GM12878 (cell line): Measurements from ENCODE around the gene LARGE1. TPM values are rescaled to one million over a fixed set of nuclear protein-coding genes. Genes with fewer than 3 reads are reported as not detected.

Experiments used
- ATAC-seq: fragments of 200-7000 bp; cut with Tn5 transposase; 3 replicates; pipeline ENCODE4 v1.9.1; 2020; ENCODE audit warnings: mild to moderate bottlenecking, moderate library complexity
- BruUV-seq: library from RNA; stranded (reverse); fragments of 400-500 nt; replicated peaks from 2 replicates; lab custom pipeline; 2021; lab: Mats Ljungman, UMichigan
- CTCF ChIA-PET: fragments of 300-600 bp; sonication (Branson Sonifier 250); formaldehyde crosslinking; extraction: SDS; loops from one replicate; lab custom pipeline; 2021; ENCODE audit warnings: inconsistent platforms; lab: Yijun Ruan, JAX
- POLR2A ChIA-PET: fragments of 350-600 bp; formaldehyde crosslinking; extraction: SDS; loops from one replicate; lab custom pipeline; 2021; ENCODE audit warnings: inconsistent platforms; lab: Charles Lee
- RAD21 ChIA-PET: fragments of 300-600 bp; sonication (Branson Sonifier 250); formaldehyde crosslinking; loops from one replicate; lab custom pipeline; 2023; ENCODE audit warnings: antibody characterized with exemption; ENCODE audit not compliant: unreplicated experiment; lab: Charles Lee
- SMC1A ChIA-PET: fragments of 300-600 bp; sonication (Branson Sonifier 250); formaldehyde crosslinking; loops from one replicate; lab custom pipeline; 2023; ENCODE audit not compliant: unreplicated experiment, uncharacterized antibody; lab: Charles Lee
- DNase-seq: peaks from one replicate; pipeline ENCODE4 v3.0.0-alpha.2; 2011; ENCODE audit warnings: low read depth, low spot score
- FAIRE-seq: peaks from 3 replicates; lab custom pipeline; 2011; peaks lifted over from hg19 to GRCh38; lab: Jason Lieb, UNC
- H2AFZ ChIP-seq: 2 replicates; pipeline ENCODE4 v1.6.0; 2011; ENCODE audit warnings: low read depth, low read length, control low read depth; ENCODE audit not compliant: control insufficient read depth
- H3K27ac ChIP-seq: 2 replicates; pipeline ENCODE4 v1.5.1; 2011; ENCODE audit warnings: control low read depth; ENCODE audit not compliant: control insufficient read depth, insufficient read depth
- H3K27me3 ChIP-seq, 2 experiments: replicated peaks in 1 of 2; 2 replicates each; pipeline versions ENCODE4 v1.6.0 to v1.6.1; 2011; ENCODE audit warnings: low read length in 1 of 2; ENCODE audit not compliant: control insufficient read depth in 2 of 2, insufficient read depth in 2 of 2
- H3K36me3 ChIP-seq, 2 experiments: 2 replicates each; pipeline ENCODE4 v1.5.1; 2011; ENCODE audit warnings: low read length in 1 of 2; ENCODE audit not compliant: control insufficient read depth in 2 of 2, insufficient read depth in 2 of 2
- H3K4me1 ChIP-seq: 2 replicates; pipeline ENCODE4 v1.6.1; 2011; ENCODE audit warnings: mild to moderate bottlenecking, low read length, moderate library complexity, mixed read lengths; ENCODE audit not compliant: control insufficient read depth, insufficient read depth
- H3K4me2 ChIP-seq: 2 replicates; pipeline ENCODE4 v1.6.0; 2011; ENCODE audit warnings: control low read depth; ENCODE audit not compliant: control insufficient read depth, insufficient read depth
- H3K4me3 ChIP-seq: fragments of 200-600 bp; sonication (generic); 2 replicates; pipeline ENCODE4 v1.5.1; 2016
- H3K79me2 ChIP-seq: 2 replicates; pipeline ENCODE4 v1.6.0; 2011; ENCODE audit warnings: low read length; ENCODE audit not compliant: control insufficient read depth, insufficient read depth
- H3K9ac ChIP-seq: 2 replicates; pipeline ENCODE4 v1.8.0; 2011; ENCODE audit warnings: low read length, control low read depth, mixed read lengths; ENCODE audit not compliant: control insufficient read depth, insufficient read depth
- H3K9me3 ChIP-seq: replicated peaks from 3 replicates; pipeline ENCODE4 v1.5.1; 2011; ENCODE audit warnings: mild to moderate bottlenecking, low read length; ENCODE audit not compliant: control insufficient read depth, insufficient read depth
- H4K20me1 ChIP-seq: 2 replicates; pipeline ENCODE4 v1.6.0; 2011; ENCODE audit not compliant: control insufficient read depth, insufficient read depth
- CHD1 ChIP-seq: IDR thresholded peaks from 2 replicates; pipeline ENCODE4 v1.6.1; 2012; ENCODE audit warnings: low read depth, low read length, improper control_type of control experiment
- CTCF ChIP-seq, 3 experiments: IDR thresholded peaks in 2 of 3; conservative IDR thresholded peaks in 1 of 3; 2 replicates each; pipeline ENCODE4 v1.5.1; 2011; ENCODE audit warnings: low read depth in 3 of 3, low read length in 3 of 3, mild to moderate bottlenecking in 3 of 3, control low read depth in 2 of 3, moderate library complexity in 2 of 3, inconsistent platforms in 1 of 3, mixed read lengths in 1 of 3; ENCODE audit not compliant: control insufficient read depth in 2 of 3, insufficient read depth in 1 of 3; ENCODE audit errors: extremely low read depth in 1 of 3
- EZH2 ChIP-seq: IDR thresholded peaks from 2 replicates; pipeline ENCODE4 v1.6.1; 2012; ENCODE audit warnings: low read depth, mild to moderate bottlenecking, control low read depth, inconsistent platforms, low read length, borderline replicate concordance; ENCODE audit not compliant: control insufficient read depth
- MEF2B ChIP-seq: fragments of 450-650 bp; IDR thresholded peaks from 2 replicates; pipeline ENCODE4 v1.6.1; 2018; ENCODE audit warnings: mild to moderate bottlenecking, moderate library complexity; ENCODE audit not compliant: partially characterized antibody, poor library complexity, severe bottlenecking
- MLLT1 ChIP-seq: fragments of 450-650 bp; IDR thresholded peaks from 2 replicates; pipeline ENCODE4 v1.6.1; 2016; ENCODE audit warnings: mild to moderate bottlenecking
- SPI1 ChIP-seq: IDR thresholded peaks from 2 replicates; pipeline ENCODE4 v1.6.1; 2011; ENCODE audit warnings: low read depth, mild to moderate bottlenecking, low read length, moderate library complexity, borderline replicate concordance; ENCODE audit not compliant: insufficient read depth
- WGBS: methylation state at CpG from one replicate; pipeline ENCODE4 v1.1.6; 2016; ENCODE audit warnings: low lambda C conversion rate; ENCODE audit not compliant: insufficient replicate concordance, insufficient coverage; ENCODE audit errors: missing lambda C conversion rate; 5-methylcytosine and 5-hydroxymethylcytosine counted together
- in situ Hi-C: fragments of 300-500 bp; cut with MboI; formaldehyde crosslinking; loops from 9 replicates; pipeline ENCODE4 v1.14.3; 2018; ENCODE audit warnings: mixed read lengths
- intact Hi-C: fragments of 100-400 bp; cut with micrococcal nuclease; formaldehyde crosslinking; loops from one replicate; pipeline ENCODE4 v1.14.2; 2022; ENCODE audit not compliant: unreplicated experiment
- polyA plus RNA-seq, 11 experiments: library from polyadenylated mRNA; depleted of rRNA in 4 of 11; unstranded in 6 of 11; stranded (reverse) in 5 of 11; fragments of >200 nt; fragmentation: Nextera tagmentation in 4 of 11; fragmentation: Illumina TruSeq in 1 of 11; extraction: Ambion mirVana in 4 of 11; extraction: Trizol in 1 of 11; gene quantifications; 1 replicate in 1 of 11; 2 replicates in 10 of 11; pipeline versions ENCODE4 v1.2.1 to v1.2.3, GENCODE V29; 2011 to 2016; ENCODE audit warnings: inconsistent platforms in 2 of 11, missing spikeins in 2 of 11, low read depth in 1 of 11
- total RNA-seq, 4 experiments: library from RNA; depleted of rRNA in 3 of 4; stranded (reverse); fragments of >200 nt in 3 of 4; fragmentation: Illumina TruSeq in 1 of 4; extraction: Trizol in 1 of 4; gene quantifications; 2 replicates each; pipeline versions ENCODE4 v1.2.1 to v1.2.3, GENCODE V29; 2013 to 2021

LARGE1 gene
- total and polyA plus RNA-seq, 10 of the 15 experiments (the other 5 are each of a cell fraction or from before 2014, with no cell fraction given) = 3.2 to 41.4 (median 17.3) TPM

- no peak for TF ChIP-seq CTCF (IDR thresholded peaks at IDR 0.05 in 2 of 3, conservative IDR thresholded peaks at IDR 0.05 in 1 of 3; ENCODE audit: control insufficient read depth in 2 of 3, extremely low read depth in 1 of 3, insufficient read depth in 1 of 3, low read depth in 3 of 3, low read length in 3 of 3)
- TF ChIP-seq MEF2B = no peak
- no peak for TF ChIP-seq MLLT1
- no peak for TF ChIP-seq CHD1
- TF ChIP-seq EZH2 = no peak
Measured at GRCh38 chr22:33958741-33959140, 38.5 kb upstream of the LARGE1 start (continued).

GRCh38 chr22:33957086-33957485, 36.8 kb upstream of the LARGE1 start:
- H3K9me3 ChIP-seq = no peaks in the 10 kb centered on the region; the same call in 2 of the 3 replicates
- TF ChIP-seq EZH2 (no peak), SPI1 (peak; percentile 60; the same call in 1 of the 2 replicates)
- TF ChIP-seq, all 136 proteins: peak for 1
- ChIA-PET POLR2A (no interaction called here), SMC1A (no interaction called here), CTCF (no interaction called here), RAD21 (no interaction called here)
- H3K27me3 ChIP-seq = no peaks in the 10 kb centered on the region
- no peak overlapping the region for H3K27ac ChIP-seq
- no peak overlapping the region for H3K9ac ChIP-seq
- DNase-seq = no peak
- H3K4me2 ChIP-seq = no peak overlapping the region
- H3K36me3 ChIP-seq = no peaks in the 10 kb centered on the region
- in situ Hi-C loops = loop anchor here (25.0 kb wide), 1 partner anchor 755 kb away; no protein-coding TSS in a partner anchor
- H3K4me3 ChIP-seq = no peak overlapping the region
- intact Hi-C loops = no loop called here
- FAIRE-seq = no peak
- no TSS peak for BruUV-seq
- WGBS = 2% methylated on average over 4 of the region's 4 CpGs
- H3K79me2 ChIP-seq = no peaks in the 10 kb centered on the region
- H3K4me1 ChIP-seq = no peaks in the 10 kb centered on the region
- no peak for ATAC-seq
- H2AFZ ChIP-seq = no peak overlapping the region
- H4K20me1 ChIP-seq = no peaks in the 10 kb centered on the region
